GM12873 (cell line): ENCODE measurements around the gene TSPYL2.
A peak's percentile ranks its signal among the peaks of the same experiment; 100 is the strongest.

ENCODE experiments used
- TF ChIP-seq, protein P1 (sequence below): IDR thresholded peaks from 2 replicates; pipeline ENCODE4 v1.5.1; 2012; ENCODE audit warnings: low read depth, mild to moderate bottlenecking, moderate library complexity, low read length, control low read depth; ENCODE audit not compliant: insufficient read depth; ENCODE audit errors: missing control alignments

The TSPYL2 gene

DNA sequence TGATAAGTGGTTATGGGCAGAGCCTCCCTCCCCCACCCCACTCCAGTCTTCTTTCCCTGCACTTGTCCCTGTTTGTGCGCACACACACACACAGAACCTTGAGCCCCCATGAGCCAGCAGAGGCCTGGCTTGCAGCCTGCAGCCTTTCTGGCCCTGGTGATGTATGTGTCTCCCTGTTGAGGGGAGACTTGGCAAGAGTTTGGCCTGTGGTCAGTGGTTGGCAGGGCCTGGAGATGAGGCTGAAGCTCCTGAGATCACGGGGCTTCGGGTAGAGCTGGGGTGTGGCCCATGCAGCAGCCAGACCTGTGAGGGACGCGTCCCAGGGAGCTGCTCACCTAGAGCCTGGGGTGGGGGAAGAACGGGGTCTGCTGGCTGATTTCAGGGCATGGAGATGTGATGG is 31.3 kb upstream of the TSPYL2 start:
- TF ChIP-seq, protein P1, sequence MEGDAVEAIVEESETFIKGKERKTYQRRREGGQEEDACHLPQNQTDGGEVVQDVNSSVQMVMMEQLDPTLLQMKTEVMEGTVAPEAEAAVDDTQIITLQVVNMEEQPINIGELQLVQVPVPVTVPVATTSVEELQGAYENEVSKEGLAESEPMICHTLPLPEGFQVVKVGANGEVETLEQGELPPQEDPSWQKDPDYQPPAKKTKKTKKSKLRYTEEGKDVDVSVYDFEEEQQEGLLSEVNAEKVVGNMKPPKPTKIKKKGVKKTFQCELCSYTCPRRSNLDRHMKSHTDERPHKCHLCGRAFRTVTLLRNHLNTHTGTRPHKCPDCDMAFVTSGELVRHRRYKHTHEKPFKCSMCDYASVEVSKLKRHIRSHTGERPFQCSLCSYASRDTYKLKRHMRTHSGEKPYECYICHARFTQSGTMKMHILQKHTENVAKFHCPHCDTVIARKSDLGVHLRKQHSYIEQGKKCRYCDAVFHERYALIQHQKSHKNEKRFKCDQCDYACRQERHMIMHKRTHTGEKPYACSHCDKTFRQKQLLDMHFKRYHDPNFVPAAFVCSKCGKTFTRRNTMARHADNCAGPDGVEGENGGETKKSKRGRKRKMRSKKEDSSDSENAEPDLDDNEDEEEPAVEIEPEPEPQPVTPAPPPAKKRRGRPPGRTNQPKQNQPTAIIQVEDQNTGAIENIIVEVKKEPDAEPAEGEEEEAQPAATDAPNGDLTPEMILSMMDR, result no peak

DNA sequence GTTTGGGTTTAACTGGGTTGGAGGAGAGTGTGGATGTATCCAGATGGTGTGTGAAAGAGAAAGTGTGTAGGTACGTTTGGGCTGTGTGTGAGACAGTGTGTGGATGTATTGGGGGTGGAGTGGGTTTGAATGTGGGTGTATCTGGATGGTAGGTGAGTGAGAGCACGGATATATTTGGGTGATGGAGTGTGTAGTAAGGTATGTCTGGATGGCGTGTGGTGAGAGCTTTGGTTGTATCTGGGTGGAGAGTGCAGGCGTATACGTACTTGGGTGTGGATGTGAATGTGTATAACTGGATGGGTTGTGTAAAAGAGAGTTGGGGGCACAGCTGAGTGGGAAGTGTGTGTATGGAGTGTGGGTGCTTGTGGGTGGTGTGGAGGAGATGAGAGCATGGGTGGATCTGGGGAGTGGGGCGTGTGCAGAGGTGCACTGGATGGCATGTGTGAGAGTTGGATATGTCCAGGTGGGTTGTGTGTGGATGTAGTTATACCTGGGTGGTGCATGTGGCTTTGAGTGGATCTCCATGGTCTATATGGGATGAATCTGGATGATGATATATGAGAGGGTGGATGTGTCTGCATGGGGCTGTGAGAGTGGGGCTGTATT is 26.8 kb upstream of the TSPYL2 start:
- TF ChIP-seq, protein P1, result no peak

GRCh38 chrX:53056292-53056691 is 25.9 kb upstream of the TSPYL2 start:
- TF ChIP-seq, protein P1, result no peak

DNA sequence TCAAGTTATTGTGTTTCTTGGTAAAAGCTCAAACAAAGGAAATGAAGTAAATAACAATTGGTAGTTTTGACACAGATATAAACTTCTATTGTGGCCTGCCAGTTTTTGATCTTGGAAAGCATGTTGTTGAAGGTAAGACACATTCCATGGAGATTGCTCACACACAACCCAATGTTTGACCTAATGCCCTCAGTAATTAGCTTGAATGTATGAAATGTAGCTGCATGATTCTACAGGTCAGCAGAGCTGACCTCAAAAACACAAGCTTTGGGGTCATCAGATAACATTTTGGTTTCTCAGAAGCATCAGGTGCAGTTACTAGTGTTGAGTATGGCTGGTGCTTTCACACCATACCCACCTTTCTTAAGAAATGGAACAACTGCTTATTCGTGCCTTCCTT is 17.1 kb upstream of the TSPYL2 start:
- TF ChIP-seq, protein P1, result no peak

GRCh38 chrX:53071064-53071463 is 11.1 kb upstream of the TSPYL2 start:
- TF ChIP-seq, protein P1, result no peak

DNA sequence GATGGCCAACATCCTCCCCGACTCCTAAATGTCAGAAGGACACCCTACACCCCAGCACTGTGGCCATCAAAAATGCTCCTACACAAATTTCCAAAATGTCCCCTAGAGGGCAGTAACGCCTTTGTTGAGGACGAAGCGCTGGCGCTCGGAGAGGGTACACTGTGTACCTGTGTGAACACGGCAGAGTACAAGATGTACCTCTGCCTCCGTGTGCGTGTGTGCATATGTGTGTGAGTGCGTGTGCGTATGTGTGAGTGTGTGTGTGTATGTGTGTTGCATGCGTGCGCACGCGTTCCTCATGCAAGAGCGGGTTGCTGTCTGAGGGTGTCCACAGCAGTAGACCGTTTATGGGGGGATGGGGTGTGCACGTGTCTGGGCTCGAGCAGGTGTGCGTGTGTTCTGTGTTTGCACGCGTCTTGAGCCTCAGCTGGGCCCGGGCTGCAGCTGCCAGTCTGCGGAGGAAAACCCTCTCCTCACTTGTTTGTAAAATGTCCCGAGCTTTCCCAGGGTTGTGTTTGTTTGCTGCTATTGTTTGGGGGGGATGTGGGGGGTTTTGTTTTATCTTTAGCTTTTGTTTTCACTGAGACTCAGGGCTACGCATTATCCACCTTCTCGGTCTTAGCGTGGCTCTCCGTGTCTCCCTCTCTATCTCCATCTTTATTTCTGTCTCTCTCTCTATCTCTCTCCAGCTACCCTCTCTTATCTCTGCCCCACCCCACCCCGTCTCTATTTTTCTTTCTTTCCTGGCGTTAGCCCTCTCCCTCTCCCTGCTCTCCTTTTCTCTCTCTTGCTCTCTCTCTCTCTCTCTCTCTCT is 10.4 kb upstream of the TSPYL2 start:
- TF ChIP-seq, protein P1, result peak; percentile 75

DNA sequence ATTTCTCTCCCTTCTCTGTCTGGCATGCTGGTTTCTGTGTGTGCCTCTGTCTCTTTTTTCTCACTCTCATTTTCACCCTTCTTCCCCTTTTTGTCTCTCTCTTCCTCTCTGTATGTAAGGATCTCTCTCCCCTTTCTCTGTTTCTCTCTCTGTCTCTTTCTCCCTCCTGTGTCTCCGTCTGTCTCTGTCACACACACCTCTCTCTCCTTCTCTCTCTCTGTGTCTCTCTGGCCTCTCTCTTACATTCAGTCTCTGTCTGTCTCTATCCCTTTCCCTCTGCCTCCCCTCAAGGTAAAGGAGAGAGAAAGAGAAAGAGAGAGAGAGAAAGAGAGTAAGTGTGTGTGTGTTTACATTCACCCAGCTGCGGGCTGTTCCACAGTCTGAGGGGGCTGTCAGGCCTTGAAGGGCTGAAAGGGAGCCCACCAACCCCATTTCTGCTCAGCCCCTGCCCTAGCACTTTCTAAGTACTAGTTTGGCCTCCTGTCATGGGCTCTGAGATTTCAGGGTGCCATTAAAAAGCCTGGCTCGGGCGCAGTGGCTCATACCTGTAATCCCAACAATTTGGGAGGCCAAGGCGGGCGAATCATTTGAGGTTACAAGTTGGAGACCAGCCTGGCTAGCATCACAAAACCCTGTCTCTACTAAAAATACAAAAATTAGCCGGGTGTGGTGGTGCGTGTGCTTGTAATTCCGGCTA is 9.6 kb upstream of the TSPYL2 start:
- TF ChIP-seq, protein P1, result no peak
